Heart right ventricle (tissue), 16 donors: ENCODE data around the gene CNOT2. TPM values are rescaled to one million over a fixed set of nuclear protein-coding genes. Genes with fewer than 3 reads are reported as not detected.
A peak's percentile ranks its signal among the peaks of the same experiment; 100 is the strongest.

Experiments
- ATAC-seq, 8 donors: fragments of 200-7000 bp; cut with Tn5 transposase; one replicate each; pipeline ENCODE4 v1.9.1; 2020; ENCODE audit warnings: mild to moderate bottlenecking in 8 of 8, moderate library complexity in 8 of 8, moderate number of reproducible peaks in 1 of 8
- DNase-seq, 2 donors: peaks; one replicate each; pipeline ENCODE4 v3.0.0-alpha.2; 2020
- H3K27ac ChIP-seq, 10 donors: fragments of 200-600 bp; sonication (generic) in 2 of 10; one replicate each; pipeline versions ENCODE4 v1.5.0 to v1.8.0; 2020 to 2022; ENCODE audit warnings: mild to moderate bottlenecking in 3 of 10
- H3K27me3 ChIP-seq, 7 donors: fragments of 200-600 bp; one replicate each; pipeline ENCODE4 v1.8.0; 2021 to 2022; ENCODE audit warnings: mild to moderate bottlenecking in 2 of 7
- H3K36me3 ChIP-seq, 9 donors: fragments of 200-600 bp; sonication (generic) in 1 of 9; one replicate each; pipeline versions ENCODE4 v1.5.0 to v1.8.0; 2020 to 2022; ENCODE audit warnings: mild to moderate bottlenecking in 2 of 9
- H3K4me1 ChIP-seq, 9 donors: fragments of 200-600 bp; sonication (generic) in 1 of 9; one replicate each; pipeline versions ENCODE4 v1.5.0 to v1.8.0; 2020 to 2022; ENCODE audit warnings: mild to moderate bottlenecking in 4 of 9
- H3K4me3 ChIP-seq, 10 donors: fragments of 200-600 bp; sonication (generic) in 2 of 10; one replicate each; pipeline versions ENCODE4 v1.5.0 to v1.8.0; 2020 to 2022; ENCODE audit warnings: mild to moderate bottlenecking in 7 of 10, moderate library complexity in 2 of 10
- H3K9me3 ChIP-seq, 11 donors: fragments of 200-600 bp in 10 of 11; sonication (generic) in 2 of 11; one replicate each; pipeline versions ENCODE4 v1.5.0 to v1.8.0; 2013 to 2022; ENCODE audit warnings: mild to moderate bottlenecking in 2 of 11, control low read depth in 1 of 11, moderate library complexity in 1 of 11
- WGBS, 2 donors: extraction: QIAGEN DNeasy Blood & Tissue Kit; methylation state at CpG; one replicate each; pipeline ENCODE4 v1.1.7; 2013; ENCODE audit warnings: inconsistent platforms in 1 of 2; 5-methylcytosine and 5-hydroxymethylcytosine counted together
- intact Hi-C, 10 donors: fragments of 100-400 bp; cut with DNase I; formaldehyde crosslinking; loops; one replicate each; pipeline versions ENCODE4 v1.11.1 to v1.14.2; 2022
- polyA plus RNA-seq, 2 donors: library from polyadenylated mRNA; stranded (reverse); fragments of 200-250 nt; gene quantifications; one replicate each; pipeline ENCODE4 v1.2.3, GENCODE V29; 2013
- total RNA-seq, 10 donors: library from RNA; stranded (reverse); fragmentation: NEBNext Ultra II Directional in 3 of 10; extraction: Animal tissue kit (Norgen Biotek cat#: 25700) in 3 of 10; gene quantifications; one replicate each; pipeline versions ENCODE4 v1.2.1 to v1.2.4, GENCODE V29; 2021 to 2023
- TF ChIP-seq, protein P1 (sequence below), 9 donors: fragments of 200-600 bp; sonication (generic) in 2 of 9; IDR thresholded peaks; one replicate each; pipeline versions ENCODE4 v1.5.0 to v1.8.0; 2021 to 2022; ENCODE audit warnings: antibody characterized with exemption in 9 of 9, mild to moderate bottlenecking in 5 of 9, moderate library complexity in 1 of 9
- donor health status: Arrhythmogenic right ventricular cardiomyopathy.
- donor health status: ischemic (EF 13 %, LVEDD 7.1; RV severe dilation, severe dysfunction).
- donor health status: healthy with polysubstance abuse.
- donor health status: DM: no; HTN: yes; CAD: no.
- donor health status: DM: no; HTN: no; CAD: no.
- donor health status: ischemic (EF 25% LVEDD 6.9; RV normal size, moderate dysfunction).
- donor health status: ischemic (EF 25% LVEDD 5.7; RV mildly dilated, moderate dysfunction).
- donor health status: healthy.
- donor health status: DM: yes; HTN: yes; CAD: no.
- donor health status: Ischemic cardiomyopathy.
- donor health status: ischemic (EF 35%, LVEDD 5.7; RV mildly dilated, moderate dysfunction).
- donor health status: nonischemic (EF 11% LVEDD 7.7; RV severe dilation, severe dysfunction).
- donor health status: DM: yes; HTN: yes; CAD: no.
- donor health status: PGD.
- donor health status: ischemic (EF 29% LVEDD 5.4; RV normal size, mild dysfunction).
- donor health status: nonischemic (EF 23%, LVEDD 6.1; RV moderate dilation, normal function).

The CNOT2 gene
- total and polyA plus RNA-seq, 12 donors: 17.6 to 43.0 (median 35.0) TPM

DNA sequence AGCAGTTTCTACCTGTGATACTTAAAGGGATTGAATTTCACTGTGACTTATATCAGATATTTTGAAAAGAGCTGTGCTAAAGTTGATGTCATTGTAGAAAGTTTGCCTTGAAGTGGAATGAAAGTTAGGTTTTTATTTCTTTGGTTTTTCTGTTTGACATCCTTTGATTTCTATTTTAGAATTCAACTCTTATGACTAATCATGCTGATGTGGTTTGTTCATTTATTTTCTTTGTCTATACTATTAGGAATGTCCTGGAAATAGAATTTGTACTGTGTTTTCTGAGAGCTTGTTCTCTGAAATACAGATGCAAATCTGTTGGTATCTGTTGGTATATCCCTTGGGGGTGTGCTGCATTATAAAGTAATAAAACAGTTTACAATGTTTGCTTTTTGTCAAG lies 3.3 kb downstream of the CNOT2 start:
- intact Hi-C loops: loop anchor here in 5 of 10 donors (10.0 kb wide), 5 partner anchors 108 to 352 kb away; partner anchors contain the start of gene KCNMB4 (in 3 of the 5)
- Histone ChIP-seq H3K27ac (no peak overlapping the region), H3K4me1 (peaks cover 9 to 84% (median 74%) of the 10 kb centered on the region in 9 donors), H3K27me3 (no peaks in the 10 kb centered on the region), H3K36me3 (peaks cover 0 to 24% (median 0%) of the 10 kb centered on the region in 9 donors), H3K9me3 (no peaks in the 10 kb centered on the region), H3K4me3 (no peak overlapping the region)
- DNase-seq: no peak
- ATAC-seq: no peak
- TF ChIP-seq, protein P1, sequence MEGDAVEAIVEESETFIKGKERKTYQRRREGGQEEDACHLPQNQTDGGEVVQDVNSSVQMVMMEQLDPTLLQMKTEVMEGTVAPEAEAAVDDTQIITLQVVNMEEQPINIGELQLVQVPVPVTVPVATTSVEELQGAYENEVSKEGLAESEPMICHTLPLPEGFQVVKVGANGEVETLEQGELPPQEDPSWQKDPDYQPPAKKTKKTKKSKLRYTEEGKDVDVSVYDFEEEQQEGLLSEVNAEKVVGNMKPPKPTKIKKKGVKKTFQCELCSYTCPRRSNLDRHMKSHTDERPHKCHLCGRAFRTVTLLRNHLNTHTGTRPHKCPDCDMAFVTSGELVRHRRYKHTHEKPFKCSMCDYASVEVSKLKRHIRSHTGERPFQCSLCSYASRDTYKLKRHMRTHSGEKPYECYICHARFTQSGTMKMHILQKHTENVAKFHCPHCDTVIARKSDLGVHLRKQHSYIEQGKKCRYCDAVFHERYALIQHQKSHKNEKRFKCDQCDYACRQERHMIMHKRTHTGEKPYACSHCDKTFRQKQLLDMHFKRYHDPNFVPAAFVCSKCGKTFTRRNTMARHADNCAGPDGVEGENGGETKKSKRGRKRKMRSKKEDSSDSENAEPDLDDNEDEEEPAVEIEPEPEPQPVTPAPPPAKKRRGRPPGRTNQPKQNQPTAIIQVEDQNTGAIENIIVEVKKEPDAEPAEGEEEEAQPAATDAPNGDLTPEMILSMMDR (IDR thresholded peaks at IDR 0.05): no peak

DNA sequence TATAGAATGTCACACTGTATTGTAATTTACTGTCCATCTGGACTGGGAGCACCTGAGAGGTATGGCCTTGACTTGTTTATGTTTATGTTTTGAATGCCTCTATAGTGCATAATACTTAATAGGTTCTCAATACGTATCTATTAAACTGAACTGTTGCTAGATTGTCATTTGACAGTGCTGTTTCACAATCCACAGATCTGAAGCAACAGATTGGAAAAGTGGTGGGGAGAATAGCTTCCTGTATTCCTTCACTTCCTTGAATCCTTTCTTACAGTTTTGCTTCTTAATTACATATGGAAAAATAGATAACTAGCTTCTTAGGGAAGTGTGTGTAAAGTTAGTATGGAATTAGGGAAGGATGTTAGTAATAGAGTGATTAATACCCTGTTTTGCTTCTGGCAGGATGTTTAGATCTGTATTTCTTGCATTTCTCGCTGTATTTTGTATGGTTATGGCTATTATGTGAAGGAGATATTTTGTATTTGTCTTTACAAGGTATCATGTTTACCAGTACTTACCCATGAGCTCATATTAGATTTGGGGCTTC lies 4.5 kb downstream of the CNOT2 start:
- Histone ChIP-seq H3K4me1 (peaks cover 7 to 82% (median 76%) of the 10 kb centered on the region in 9 donors), H3K36me3 (peaks cover 0 to 28% (median 0%) of the 10 kb centered on the region in 9 donors), H3K9me3 (no peaks in the 10 kb centered on the region), H3K27ac (peak overlapping the region in 1 of 10 donors; percentile 4), H3K4me3 (no peak overlapping the region), H3K27me3 (no peaks in the 10 kb centered on the region)
- intact Hi-C loops: loop anchor here in 5 of 10 donors (10.0 kb wide), 5 partner anchors 107 to 353 kb away; partner anchors contain the start of gene KCNMB4 (in 3 of the 5)
- no peak for DNase-seq
- WGBS, 2 donors: 83 to 88% methylated on average over 2 of the region's 2 CpGs
- TF ChIP-seq, protein P1 (IDR thresholded peaks at IDR 0.05): no peak
- ATAC-seq: no peak

DNA sequence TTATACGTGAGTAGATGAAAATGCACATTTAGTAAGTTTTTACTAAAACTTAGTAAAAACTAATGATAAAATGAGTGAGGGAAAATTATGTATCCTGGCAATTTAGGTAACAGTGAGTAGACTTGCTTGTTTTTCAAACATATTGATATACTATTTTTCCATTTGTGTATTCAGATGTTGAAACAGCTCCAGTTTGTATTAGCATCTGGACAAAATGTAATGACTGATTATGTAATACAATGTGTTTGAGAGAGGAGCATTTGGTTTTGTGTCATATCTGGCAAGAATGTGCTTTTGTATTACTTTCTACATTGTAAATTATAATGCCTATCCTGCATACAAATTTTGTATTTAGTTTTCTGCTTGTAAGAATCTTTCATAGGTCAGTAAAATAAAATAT lies 5.6 kb downstream of the CNOT2 start:
- H3K9me3 ChIP-seq: no peaks in the 10 kb centered on the region
- H3K4me1 ChIP-seq: peaks cover 9 to 87% (median 76%) of the 10 kb centered on the region in 9 donors
- TF ChIP-seq, protein P1 (IDR thresholded peaks at IDR 0.05): no peak
- 51 to 53% methylated on average over 1 of the region's 1 CpG for WGBS, 2 donors
- no peaks in the 10 kb centered on the region for H3K27me3 ChIP-seq
- DNase-seq (no peak), ATAC-seq (no peak)
- peaks cover 0 to 28% (median 0%) of the 10 kb centered on the region in 9 donors for H3K36me3 ChIP-seq
- no peak overlapping the region for H3K27ac ChIP-seq
- no peak overlapping the region for H3K4me3 ChIP-seq
- intact Hi-C loops: loop anchor here in 5 of 10 donors (10.0 kb wide), 5 partner anchors 106 to 354 kb away; partner anchors contain the start of gene KCNMB4 (in 3 of the 5)

DNA sequence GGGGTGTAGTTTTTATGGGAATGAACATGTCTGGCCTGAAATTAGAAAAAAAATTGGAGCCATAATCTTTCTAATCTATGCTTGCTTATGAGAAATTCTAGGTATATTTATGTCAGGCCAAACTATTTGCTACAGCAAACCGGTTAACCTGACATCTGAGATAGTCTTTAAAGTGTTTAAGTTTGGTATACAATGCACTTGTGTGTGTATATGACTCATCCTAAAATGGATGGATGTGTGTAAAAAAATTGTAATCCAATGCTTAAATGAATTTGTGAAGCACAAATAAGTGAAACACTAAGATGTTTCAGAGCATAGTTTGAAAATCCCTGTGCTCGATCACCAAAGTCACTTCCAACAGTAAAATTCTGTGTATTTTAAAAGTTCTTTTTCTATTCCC lies 6.7 kb downstream of the CNOT2 start:
- TF ChIP-seq, protein P1 (IDR thresholded peaks at IDR 0.05): no peak
- Histone ChIP-seq H3K4me1 (peaks cover 9 to 81% (median 68%) of the 10 kb centered on the region in 9 donors), H3K36me3 (peaks cover 0 to 28% (median 0%) of the 10 kb centered on the region in 9 donors), H3K27ac (no peak overlapping the region), H3K9me3 (no peaks in the 10 kb centered on the region), H3K27me3 (no peaks in the 10 kb centered on the region), H3K4me3 (no peak overlapping the region)
- 84 to 85% methylated on average over 2 of the region's 2 CpGs for WGBS, 2 donors
- intact Hi-C loops: loop anchor here in 5 of 10 donors (10.0 kb wide), 6 partner anchors 55 to 355 kb away; partner anchors contain the start of gene KCNMB4 (in 3 of the 5)
- ATAC-seq: no peak
- no peak for DNase-seq
